GM12872 (cell line): ENCODE results near the gene PPARD.

Source experiments
- TF ChIP-seq, protein P1 (sequence below): IDR thresholded peaks from 3 replicates; pipeline ENCODE4 v1.5.1; 2011; ENCODE audit warnings: low read depth, mild to moderate bottlenecking, low read length, moderate library complexity; ENCODE audit not compliant: insufficient read depth

PPARD gene

DNA sequence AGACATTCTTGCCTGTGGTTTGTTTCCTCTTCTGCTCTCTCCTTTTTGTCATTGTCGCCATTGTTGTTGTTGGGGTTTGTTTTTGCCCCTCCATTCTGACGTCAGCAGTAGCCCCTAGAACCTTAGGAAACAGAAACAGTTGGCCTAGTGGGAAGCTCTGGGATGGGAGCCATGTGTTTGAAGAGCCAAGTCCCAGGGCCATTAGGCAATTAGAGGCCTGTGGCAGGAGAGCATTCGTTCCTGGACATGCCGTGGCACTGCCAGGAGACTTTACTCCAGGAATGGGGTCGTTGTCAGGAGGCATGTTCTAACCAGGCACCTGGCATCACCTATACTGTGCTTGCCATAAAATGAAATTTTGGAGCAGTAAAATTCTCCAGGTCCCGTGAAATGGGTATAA lies 39.7 kb downstream of the PPARD start:
- TF ChIP-seq, protein P1, sequence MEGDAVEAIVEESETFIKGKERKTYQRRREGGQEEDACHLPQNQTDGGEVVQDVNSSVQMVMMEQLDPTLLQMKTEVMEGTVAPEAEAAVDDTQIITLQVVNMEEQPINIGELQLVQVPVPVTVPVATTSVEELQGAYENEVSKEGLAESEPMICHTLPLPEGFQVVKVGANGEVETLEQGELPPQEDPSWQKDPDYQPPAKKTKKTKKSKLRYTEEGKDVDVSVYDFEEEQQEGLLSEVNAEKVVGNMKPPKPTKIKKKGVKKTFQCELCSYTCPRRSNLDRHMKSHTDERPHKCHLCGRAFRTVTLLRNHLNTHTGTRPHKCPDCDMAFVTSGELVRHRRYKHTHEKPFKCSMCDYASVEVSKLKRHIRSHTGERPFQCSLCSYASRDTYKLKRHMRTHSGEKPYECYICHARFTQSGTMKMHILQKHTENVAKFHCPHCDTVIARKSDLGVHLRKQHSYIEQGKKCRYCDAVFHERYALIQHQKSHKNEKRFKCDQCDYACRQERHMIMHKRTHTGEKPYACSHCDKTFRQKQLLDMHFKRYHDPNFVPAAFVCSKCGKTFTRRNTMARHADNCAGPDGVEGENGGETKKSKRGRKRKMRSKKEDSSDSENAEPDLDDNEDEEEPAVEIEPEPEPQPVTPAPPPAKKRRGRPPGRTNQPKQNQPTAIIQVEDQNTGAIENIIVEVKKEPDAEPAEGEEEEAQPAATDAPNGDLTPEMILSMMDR: no peak

DNA sequence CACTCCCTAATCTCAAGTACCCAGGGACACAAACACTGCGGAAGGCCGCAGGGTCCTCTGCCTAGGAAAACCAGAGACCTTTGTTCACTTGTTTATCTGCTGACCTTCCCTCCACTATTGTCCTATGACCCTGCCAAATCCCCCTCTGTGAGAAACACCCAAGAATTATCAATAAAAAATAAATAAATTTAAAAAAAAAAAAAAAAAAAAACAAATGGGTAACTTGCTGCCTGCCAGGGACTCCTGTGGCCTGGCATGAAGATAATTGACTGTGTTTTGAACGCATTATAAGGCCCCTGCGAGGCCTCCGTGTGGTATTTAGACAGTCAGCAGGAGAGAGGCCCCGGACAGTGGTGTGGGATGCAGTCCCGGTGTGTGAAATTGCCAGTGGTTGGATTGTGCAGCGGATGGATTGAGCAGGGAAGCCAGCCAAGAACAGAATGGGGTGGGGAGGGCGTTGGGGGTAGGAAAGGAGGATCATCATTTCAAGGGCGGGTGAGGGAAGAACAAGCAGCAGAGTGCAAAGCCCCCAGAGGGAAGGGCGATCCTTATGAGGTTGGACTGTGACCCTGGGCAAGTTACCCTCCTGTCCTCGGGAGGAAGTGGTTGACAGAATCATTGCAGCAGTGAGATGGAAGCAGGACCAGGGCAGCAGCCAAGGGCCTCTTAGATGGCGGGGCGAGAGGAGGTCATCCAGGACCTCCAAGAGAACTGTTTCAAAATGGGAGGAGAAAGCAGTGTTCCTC lies 43.3 kb downstream of the PPARD start:
- TF ChIP-seq, protein P1: no peak

DNA sequence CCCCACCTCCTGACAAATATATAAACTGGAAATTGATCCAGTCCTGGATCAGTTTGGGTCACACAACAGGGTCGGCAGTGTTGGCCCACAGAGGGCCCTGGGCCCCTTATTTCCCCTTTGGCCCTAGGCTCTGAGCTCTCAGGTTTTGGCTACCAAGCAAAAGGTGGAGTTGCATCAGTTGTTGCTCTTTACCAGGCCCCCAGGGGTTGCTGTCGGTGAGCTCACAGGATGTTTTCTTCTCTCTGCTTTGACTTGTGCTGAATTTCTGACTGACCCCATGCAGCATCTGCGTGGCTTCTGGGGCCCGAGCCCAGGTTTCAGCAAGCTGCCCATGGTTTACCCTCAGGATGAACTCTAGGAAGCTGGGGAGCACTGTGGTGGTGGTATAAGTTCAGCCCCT lies 44.6 kb downstream of the PPARD start:
- TF ChIP-seq, protein P1: no peak

DNA sequence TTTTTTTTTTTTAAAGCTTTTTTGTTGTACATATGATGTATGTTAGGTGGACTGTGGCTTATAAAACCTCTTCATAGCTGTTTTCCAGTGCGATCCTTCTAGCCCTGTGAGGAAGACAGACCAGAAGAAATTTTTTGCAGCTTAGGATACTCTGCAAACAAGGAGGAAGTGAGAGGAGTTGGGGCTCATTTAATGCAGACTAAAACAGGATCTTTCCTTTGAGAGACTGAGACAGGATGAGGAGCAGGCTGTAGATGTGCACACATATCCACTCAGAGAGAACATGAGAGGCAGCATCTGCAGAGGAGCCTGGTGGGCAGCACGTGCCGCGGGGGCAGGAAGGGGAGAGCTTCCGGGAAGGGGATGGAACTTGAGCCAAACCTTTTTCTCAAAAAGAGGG lies 45.7 kb downstream of the PPARD start:
- TF ChIP-seq, protein P1: no peak

DNA sequence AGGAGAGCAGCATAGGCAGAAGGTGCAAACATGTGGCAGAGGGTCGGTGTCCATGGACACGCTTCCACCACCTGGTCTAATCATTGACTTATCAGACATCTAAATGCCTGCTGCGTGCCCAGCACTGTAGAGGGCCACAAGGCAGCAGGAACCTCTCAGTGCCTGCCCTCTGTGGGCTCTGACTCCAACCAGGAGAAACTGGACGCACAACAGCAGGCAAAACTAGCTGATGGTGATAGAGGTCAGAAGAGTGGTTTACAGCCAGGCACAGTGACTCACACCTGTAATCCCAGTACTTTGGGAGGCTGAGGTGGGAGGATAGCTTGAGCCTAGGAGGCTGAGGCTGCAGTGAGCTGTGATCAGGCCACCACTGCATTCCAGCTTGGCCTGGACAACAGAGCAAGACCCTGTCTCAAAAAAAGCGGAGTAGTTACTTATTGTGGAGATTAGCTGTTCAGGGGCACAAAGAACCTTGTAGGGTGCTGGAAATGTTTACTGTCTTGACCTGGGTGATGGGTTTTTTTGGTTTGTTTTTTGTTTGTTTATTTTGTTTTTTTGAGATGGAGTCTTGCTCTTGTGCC lies 46.5 kb downstream of the PPARD start:
- TF ChIP-seq, protein P1: no peak

DNA sequence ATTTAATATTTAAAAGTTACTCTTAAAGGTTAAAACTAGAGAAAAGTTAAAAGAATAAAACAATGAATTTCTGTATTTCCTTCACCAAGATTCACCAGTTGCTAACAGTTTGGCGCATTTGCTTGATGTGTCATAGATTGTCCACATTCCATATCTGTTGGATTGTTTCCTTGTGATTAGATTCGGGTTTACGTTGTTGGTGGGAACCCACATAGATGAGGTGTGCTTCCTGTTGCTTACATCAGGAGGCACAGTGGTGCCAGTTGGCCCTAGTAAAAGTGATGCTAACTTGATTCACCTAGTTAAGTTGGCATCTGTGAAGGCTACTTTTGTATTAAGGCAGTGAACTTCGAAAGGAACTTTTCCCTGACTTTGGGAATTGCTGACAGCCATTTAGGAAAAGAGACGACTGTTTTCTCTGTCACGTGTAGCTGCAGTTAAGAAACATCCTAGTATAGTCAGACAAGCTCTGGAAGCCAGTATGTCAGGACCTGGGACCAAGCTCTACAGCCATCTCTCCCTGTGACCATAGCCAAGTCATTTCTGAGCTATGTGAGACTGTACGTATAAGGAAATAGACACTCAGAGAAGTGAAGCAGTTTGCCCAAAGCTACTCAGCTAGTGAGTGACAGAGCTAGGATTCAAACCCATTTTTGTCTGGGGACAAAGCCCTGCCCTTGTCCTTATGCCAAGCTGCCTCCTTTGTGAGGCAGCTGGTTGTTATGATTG lies 49.0 kb downstream of the PPARD start:
- TF ChIP-seq, protein P1: no peak

DNA sequence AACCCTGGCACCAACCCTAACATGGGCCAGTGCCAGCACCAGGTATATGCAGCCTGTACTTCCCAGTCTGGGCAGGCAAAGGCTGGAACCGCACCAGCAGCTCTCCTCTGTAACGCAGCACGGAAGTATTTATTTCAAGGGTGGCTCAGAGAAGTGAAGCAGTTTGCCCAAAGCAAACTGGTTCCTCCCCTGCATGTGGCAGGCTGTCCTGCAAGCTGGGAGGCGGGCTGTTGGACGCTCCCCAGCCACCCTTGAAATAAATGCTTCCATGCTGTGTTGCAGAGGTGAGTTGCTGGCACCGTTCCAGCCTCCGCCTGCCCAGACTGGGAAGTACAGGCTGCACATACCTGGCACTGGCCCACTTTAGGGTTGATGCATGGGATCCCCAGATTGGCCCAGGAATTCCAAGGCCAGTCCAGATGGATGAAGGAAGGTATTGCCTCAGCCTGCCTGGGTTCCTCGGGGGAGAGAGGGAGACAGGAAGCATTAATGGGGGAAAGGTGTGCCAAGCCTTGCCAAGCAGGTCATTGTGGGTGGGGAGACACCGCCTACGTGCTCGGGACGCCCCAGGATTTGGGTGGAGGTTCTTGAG lies 49.8 kb downstream of the PPARD start:
- TF ChIP-seq, protein P1: no peak
